Hepatocyte (in vitro differentiated cells): ENCODE results near the gene NME7.

Experiments used
- EZH2 ChIP-seq: fragments of 200-600 bp; sonication (generic); IDR thresholded peaks from 2 replicates; pipeline ENCODE4 v1.6.1; 2016; ENCODE audit warnings: antibody characterized with exemption, mild to moderate bottlenecking, borderline replicate concordance
- EZH2phosphoT487 ChIP-seq: fragments of 200-600 bp; sonication (generic); IDR thresholded peaks from one replicate; pipeline ENCODE4 v1.6.1; 2018; ENCODE audit warnings: antibody characterized with exemption, mild to moderate bottlenecking, low read depth, moderate library complexity; ENCODE audit not compliant: unreplicated experiment, severe bottlenecking
- TF ChIP-seq, protein P1 (sequence below): fragments of 200-600 bp; sonication (generic); IDR thresholded peaks from 2 replicates; pipeline ENCODE4 v1.5.1; 2016; ENCODE audit warnings: antibody characterized with exemption, mild to moderate bottlenecking; ENCODE audit not compliant: poor library complexity

DNA sequence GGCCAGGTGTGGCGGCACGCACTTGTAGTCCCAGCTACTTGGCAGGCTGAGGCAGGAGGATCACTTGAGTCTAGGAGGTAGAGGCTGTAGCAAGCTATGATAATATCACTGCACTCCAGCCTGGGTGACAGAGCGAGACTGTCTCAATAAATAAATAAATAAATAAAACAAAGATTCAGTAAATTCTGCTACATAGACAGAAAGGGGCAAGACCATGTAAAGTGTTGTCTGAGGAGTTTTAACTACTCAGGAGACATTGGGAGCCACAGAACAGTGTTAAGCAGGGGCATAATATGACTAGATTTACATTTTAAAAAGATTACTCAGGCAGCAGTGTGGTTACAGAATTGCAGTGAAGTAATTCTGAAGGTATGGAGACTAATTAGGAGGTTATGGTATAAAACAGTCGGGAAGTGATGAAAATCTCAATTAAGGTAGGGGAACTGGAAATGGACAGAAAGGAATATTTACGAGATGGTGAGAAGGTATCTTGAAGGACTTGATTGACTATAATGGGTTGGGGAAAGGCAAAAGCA lies 166.4 kb downstream of the NME7 start:
- TF ChIP-seq, protein P1, sequence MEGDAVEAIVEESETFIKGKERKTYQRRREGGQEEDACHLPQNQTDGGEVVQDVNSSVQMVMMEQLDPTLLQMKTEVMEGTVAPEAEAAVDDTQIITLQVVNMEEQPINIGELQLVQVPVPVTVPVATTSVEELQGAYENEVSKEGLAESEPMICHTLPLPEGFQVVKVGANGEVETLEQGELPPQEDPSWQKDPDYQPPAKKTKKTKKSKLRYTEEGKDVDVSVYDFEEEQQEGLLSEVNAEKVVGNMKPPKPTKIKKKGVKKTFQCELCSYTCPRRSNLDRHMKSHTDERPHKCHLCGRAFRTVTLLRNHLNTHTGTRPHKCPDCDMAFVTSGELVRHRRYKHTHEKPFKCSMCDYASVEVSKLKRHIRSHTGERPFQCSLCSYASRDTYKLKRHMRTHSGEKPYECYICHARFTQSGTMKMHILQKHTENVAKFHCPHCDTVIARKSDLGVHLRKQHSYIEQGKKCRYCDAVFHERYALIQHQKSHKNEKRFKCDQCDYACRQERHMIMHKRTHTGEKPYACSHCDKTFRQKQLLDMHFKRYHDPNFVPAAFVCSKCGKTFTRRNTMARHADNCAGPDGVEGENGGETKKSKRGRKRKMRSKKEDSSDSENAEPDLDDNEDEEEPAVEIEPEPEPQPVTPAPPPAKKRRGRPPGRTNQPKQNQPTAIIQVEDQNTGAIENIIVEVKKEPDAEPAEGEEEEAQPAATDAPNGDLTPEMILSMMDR: no peak
- no peak for TF ChIP-seq EZH2
- TF ChIP-seq EZH2phosphoT487: no peak
